GM18499 (cell line): ENCODE results near the gene FHL1.

Source experiments
- ATAC-seq: cut with Tn5 transposase; IDR thresholded peaks from one replicate; pipeline ENCODE4 v1.9.1; 2021; ENCODE audit warnings: moderate number of reproducible peaks; ENCODE audit not compliant: insufficient read depth, unreplicated experiment

The FHL1 gene

DNA sequence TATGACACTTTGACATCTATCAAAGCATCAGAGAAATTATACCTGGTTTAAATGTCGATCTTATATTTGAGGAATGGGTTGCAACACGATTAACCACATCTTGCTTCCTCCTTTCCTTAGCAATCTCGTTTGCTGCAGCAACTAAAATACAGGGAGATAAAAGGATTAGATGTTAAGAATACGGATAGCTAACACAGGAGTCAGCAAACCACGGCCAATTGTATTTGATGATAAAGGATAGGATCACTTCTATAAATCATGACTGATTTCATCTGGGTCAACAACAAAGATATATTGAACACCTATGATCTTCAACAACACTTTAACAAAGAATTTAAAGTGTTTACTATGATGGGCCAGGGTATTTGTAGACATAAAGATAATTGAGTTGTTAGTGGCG is 98.9 kb downstream of the FHL1 start:
- no peak for ATAC-seq

DNA sequence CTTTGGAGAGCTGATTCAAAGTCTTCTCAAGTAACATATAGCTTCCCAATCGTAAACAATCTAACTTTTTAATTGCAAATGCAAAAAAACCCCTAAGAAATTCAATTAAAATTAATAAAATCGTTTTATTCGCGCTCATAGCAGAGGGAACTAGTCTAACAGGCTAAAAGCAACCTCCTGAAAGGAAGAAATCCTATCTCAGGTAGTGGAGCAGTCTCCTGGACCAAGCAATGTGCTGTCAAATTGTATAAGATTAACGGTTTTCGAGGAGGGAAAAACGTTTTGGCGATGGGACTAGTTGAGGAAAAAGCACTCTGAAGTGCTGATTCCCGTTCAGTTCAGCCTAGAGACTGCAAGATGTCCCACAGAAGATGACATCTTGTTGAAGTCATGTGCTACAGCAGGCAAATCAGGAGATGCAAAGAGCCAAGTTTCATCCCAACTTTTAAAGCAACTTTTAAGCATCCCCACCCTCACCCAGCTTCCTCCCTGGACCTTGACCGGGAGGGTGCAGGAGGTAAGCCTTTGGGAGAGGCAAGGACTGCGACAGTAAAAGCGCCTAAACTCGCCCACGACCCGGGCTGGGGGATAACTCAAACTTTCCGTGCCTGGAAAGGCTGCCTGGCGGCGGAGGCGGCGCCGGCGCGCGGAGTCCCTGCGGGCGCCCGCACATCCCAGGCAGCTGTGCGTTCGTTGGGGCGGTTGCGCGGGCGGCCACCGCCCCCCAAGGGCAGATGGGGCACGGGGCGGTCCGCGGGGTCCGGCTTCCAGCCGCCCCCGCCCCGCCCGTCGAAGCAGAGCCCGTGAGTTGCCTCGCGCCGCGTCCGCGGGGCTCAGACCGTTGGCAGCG is 103.1 kb downstream of the FHL1 start:
- ATAC-seq, result no peak

DNA sequence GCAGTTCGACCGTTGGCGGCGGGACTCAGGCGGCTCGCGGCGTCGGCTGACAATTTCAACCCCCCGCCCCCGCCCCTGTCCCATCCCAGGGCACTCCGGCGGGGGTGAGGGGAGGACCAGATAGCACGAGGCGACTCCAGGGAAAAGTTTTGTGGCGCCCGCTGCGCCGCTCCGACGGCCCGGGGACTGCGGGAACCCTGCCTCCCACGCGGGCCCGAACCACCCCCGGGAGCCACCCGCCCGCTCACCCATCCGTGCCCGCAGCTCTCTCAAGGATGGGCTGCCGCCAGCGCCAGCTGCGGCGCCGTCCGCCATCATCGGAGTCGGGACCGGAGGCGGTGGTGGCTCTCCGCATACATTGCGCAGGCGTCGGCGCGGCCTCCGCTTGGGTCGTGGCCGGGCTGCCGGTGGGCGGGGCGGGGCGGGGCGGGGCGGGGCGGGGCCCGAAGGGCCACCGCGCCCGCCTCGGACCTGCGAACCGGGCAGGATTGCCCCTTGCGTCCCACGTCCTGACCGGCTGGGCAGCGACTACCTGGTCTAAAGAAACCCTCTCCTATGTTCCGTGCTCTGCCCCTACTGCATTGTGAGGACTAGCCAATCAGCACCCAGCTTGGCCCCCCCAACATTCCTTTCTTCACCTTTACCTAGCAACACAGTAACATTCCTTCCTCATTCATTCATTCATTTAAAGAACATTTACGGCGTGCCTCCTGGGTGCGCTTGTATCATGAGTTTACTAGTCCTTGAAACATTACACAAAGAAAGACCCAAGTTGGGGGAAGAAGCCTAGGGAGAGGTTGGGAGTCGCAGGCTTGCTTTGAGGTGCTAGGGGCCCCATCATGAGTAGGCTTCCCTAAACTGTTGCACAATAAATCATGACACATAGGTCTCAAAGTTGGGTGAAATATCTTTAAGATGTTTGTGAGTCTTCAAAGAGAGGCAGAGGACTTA is 104.0 kb downstream of the FHL1 start, which contains the start of gene MAP7D3:
Gene MAP7D3, minus strand, starts transcription at position 360 of the 951 bp plus-strand sequence. Its CDS starts 42 bp downstream, at position 318.
- no peak for ATAC-seq

DNA sequence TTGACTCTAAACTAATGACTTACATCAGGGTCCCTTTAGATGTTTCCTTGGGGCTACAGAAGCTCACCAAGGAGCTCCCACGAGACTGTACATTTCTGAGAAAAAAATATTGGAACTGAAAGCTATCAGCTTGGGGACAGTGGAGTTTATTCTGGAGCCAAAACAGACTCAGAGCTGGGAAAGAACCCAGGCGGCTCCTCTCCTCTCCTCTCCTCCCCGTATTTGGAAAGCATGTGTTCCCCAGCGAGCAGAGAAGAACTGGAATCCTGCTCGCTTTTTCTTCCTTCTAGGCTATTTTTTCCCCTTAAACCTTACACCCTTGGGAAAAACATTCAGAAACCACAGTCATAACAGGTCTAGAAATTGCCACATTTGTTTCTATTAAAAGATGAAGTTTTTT is 108.2 kb downstream of the FHL1 start:
- ATAC-seq, result no peak

DNA sequence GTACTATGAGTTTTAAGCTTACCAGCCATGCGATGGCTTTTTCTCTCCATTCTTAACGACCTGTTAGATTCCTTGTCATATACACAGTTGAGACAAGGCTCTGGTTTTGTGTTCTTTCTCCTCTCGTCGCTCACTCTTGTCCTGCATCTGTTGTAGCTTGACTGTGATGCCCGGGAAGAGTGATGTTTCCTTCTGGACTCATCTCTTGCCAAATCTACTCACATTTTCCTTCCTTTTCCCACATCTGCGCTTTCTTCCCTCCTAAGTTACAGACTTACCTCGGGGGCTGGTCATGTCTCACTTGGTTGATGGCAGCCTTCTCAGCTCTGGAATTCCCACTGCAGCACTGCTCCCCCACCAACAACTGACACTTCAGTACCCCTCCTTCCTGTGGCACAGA is 108.7 kb downstream of the FHL1 start:
- no peak for ATAC-seq

DNA sequence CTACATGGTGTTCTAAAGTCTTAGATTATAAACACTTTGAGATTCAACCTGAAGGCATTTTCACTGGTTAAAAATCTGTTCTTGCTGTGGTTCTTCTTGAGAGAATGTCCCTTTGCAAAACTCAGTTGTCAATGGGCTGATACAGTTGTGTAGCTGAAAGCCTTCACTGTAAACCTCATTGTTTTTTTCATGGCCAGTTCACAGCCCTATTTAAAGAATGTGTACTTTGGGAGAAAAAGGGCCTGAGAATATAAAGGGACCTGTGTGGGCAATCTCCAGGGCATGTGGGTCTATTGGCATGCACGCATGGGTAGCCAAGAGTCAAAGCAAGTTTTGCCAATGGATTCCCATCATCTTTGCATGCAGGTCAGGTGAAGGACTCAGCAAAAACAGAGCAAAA is 111.6 kb downstream of the FHL1 start:
- no peak for ATAC-seq

DNA sequence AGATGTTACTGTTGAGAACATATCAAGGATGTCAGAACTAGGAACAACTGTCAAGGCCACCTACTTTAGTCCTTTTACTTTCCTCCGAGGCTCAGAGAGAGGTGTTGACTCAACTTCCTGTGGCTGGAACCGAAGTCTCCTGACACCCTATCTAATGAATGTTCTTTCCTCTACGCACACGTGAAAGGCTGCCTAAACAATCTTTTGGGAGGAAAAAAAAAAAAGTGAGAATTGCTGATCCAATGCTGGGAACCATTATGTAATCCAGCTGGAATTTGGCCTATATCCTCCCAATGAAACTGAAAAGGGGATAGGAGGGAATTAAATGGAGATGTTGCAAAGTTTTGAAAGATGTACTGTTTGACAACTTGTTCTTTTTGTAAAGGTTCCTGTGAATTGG is 112.2 kb downstream of the FHL1 start:
- no peak for ATAC-seq

DNA sequence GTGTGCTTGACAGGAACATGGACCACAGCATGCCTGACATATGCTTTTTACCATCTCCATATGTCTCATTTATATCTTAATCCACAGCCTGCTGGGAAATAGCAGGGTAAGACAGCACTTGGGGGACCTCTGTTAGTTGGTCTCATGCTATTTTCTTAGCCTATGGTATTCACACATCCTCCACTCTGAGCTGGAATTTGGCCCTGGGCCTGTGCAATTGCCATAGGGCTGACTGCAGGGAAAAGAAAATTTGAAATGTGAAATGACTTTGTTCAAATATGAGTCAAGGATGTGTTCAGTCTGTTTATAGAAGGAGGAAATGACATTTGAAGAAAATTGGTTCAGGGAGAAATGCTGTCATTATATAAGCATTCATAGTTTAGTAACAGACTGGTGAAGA is 113.4 kb downstream of the FHL1 start:
- ATAC-seq, result no peak
